GM18517 (cell line): ENCODE results near the gene TMEM121B.

Source experiments
- ATAC-seq: cut with Tn5 transposase; IDR thresholded peaks from one replicate; pipeline ENCODE4 v1.9.1; 2021; ENCODE audit warnings: mild to moderate bottlenecking, moderate library complexity; ENCODE audit not compliant: unreplicated experiment

TMEM121B gene

GRCh38 chr22:17095538-17095937, 25.6 kb downstream of the TMEM121B start:
- ATAC-seq, result no peak

DNA sequence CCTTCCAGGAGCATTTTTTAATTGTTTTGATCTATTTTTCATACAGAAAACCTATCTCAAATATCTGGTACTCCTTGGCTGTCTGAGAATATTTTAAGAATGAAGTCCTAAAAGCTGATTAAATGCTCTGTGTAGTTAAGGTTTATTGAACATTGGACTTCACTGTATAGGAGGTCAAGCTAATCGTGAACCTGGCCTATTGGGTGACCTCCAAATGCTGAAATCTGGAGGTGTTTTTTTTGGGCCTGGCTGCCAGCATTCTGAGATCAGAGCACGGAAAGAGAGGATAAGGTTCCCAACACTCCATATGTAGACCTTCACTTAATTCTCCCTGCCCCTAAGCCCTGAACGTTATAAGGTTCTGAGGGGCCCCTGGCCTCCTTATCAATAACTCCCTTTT, 28.1 kb downstream of the TMEM121B start:
- no peak for ATAC-seq

- no peak for ATAC-seq
Observed at GRCh38 chr22:17091851-17092250, 29.3 kb downstream of the TMEM121B start.

DNA sequence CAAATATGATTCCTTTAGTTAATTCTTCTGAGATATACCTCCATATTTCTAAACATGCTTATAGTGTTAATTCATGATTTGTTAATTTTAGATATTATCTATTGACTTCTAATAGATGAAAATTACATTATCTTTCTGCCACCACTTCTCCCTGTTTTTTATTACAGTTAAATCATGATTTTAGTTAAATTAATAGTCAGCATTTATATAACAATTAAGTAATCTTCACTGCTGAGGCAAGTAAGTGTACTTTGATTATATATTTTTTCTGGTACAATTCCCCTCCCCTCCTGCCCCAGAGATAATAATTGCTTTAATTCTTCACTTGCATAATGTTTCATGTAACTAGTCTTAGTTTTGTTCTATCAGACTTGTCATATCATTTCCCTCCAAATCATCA, 30.6 kb downstream of the TMEM121B start:
- ATAC-seq, result no peak

GRCh38 chr22:17087498-17088131, 33.5 kb downstream of the TMEM121B start:
- peak; percentile 46 for ATAC-seq

- no peak for ATAC-seq
Observed at GRCh38 chr22:17086788-17087497, 34.2 kb downstream of the TMEM121B start.

GRCh38 chr22:17086296-17086695, 34.9 kb downstream of the TMEM121B start:
- ATAC-seq, result no peak

- ATAC-seq, result no peak
Observed at GRCh38 chr22:17085277-17086181, 35.6 kb downstream of the TMEM121B start.

GRCh38 chr22:17084554-17085276, 36.4 kb downstream of the TMEM121B start, which contains the start of gene IL17RA:
Gene IL17RA (plus strand): TSS chr22:17085000. CDS start chr22:17085092, 92 bp downstream.
- peak; percentile 77 for ATAC-seq

DNA sequence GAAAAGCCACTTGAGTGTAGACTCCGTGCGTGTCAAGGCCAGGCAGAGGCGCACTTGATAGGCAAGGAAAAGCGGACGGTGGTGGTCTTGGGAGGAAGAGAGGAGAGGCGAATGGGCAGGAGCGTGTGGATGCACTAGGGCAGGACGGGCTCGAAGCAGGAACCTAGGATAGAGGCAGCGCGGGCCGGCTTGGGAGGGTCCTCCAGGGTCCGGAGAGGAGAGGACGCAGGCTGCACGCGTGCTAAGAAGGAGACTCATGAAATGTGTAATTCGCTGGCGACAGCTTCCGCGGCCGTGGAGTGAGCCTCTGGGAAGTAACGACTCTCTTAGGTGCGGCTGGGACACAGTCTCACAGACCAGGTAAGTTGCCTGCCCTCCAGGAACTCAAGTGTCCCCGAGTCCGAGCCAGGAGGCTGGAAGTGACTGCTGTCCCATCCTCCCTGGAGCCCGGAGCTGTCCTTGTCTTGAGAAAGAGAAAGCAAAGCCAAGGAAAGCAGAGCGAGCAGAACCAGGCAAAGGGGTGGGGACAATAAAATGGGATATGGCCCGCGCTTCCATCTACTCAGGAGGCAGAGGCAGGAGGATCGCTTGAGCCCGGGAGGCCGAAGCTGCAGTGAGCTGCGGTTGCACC, 37.2 kb downstream of the TMEM121B start:
- ATAC-seq, result no peak

DNA sequence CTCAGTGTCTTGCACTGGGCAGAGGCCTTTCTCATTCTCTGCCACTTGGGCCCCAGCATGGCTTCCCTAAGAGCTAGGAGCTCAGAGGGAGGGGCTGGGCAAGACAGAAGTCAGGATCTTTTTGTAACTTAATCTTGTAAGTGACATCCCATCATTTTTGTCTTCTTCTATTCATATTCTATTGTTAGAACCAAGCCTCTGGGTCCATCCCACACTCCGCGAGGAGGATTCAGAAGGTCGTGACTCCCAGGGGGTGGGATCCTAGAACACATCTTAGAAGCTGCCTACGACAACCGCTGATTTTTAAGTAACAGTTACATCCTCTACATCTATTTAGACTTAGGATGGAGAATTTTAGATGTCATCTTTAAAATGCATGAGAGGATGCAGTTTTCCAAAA, 37.9 kb downstream of the TMEM121B start:
- no peak for ATAC-seq

GRCh38 chr22:17079572-17079971, 41.6 kb downstream of the TMEM121B start:
- ATAC-seq, result no peak

GRCh38 chr22:17077255-17077654, 43.9 kb downstream of the TMEM121B start:
- ATAC-seq, result no peak

DNA sequence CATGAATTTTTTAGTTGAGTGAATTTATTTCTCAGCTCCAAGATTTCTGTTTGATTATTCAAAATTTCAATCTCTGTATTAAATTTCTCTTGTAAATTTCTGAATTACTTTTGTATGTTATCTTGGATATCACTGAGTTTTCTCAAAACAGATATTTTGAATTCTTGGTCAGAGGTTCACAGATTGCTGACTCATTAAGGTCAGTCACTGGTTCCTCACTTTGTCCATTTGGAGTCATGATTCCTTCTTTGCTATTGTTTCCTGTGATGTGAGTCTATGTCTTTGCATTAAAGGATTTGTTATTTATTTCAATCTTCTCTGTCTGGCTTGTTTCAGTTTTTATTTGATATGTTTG, 46.5 kb downstream of the TMEM121B start:
- ATAC-seq, result no peak

- ATAC-seq, result no peak
Observed at GRCh38 chr22:17072877-17073276, 48.3 kb downstream of the TMEM121B start.
